Retinal pigment epithelial cell (primary cell): ENCODE measurements around the gene ZDHHC11.
"Not testable (repeated sequence)": the region's sequence is repeated elsewhere in the genome, so short reads cannot be mapped to it uniquely, and the experiment has no call there.

ENCODE experiments used
- DNase-seq: peaks from one replicate; pipeline ENCODE4 v3.0.0-alpha.2; 2010; ENCODE audit warnings: low read depth
- H3K4me3 ChIP-seq: 2 replicates; pipeline ENCODE4 v1.5.1; 2011; ENCODE audit warnings: mild to moderate bottlenecking, low read length, control low read depth, moderate library complexity
- CTCF ChIP-seq: conservative IDR thresholded peaks from 2 replicates; pipeline ENCODE4 v1.5.1; 2011; ENCODE audit warnings: low read depth, low read length, control low read depth, inconsistent platforms

ZDHHC11 gene

GRCh38 chr5:776862-777711 is 73.7 kb downstream of the ZDHHC11 start:
- TF ChIP-seq CTCF, result no peak
- no peak overlapping the region for H3K4me3 ChIP-seq
- DNase-seq, result no peak

- DNase-seq, result no peak
- H3K4me3 ChIP-seq, result no peak overlapping the region
- no peak for TF ChIP-seq CTCF
Measured at GRCh38 chr5:775961-776861, 74.6 kb downstream of the ZDHHC11 start.

GRCh38 chr5:775595-775960 is 75.2 kb downstream of the ZDHHC11 start:
- not testable (repeated sequence) for DNase-seq, H3K4me3 ChIP-seq

- not testable (repeated sequence) for DNase-seq
Measured at GRCh38 chr5:774854-775505, 75.8 kb downstream of the ZDHHC11 start.

DNA sequence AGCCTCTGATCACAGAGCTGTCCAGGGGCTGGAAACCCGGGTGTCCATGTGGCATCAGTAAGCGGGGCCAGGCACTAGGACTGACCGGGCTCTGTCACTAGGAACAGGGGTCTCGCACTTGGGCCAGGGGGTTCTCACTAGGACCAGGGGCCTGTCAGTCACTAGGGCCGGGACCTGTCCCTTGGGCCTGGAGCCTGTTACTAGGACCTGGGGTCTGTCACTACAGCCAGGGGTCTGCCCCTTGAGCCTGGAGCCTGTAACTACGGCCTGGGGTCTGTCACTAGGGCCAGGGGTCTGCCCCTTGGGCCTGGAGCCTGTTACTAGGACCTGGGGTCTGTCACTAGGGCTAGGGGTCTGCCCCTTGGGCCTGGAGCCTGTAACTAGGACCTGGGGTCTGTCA is 76.5 kb downstream of the ZDHHC11 start:
- not testable (repeated sequence) for H3K4me3 ChIP-seq, DNase-seq

More at GRCh38 chr5:774854-775505, 75.8 kb downstream of the ZDHHC11 start:
- H3K4me3 ChIP-seq, result not testable (repeated sequence)

GRCh38 chr5:773517-774264 is 77.1 kb downstream of the ZDHHC11 start:
- TF ChIP-seq CTCF, result no peak
- no peak overlapping the region for H3K4me3 ChIP-seq
- no peak for DNase-seq

- not testable (repeated sequence) for DNase-seq, H3K4me3 ChIP-seq
Measured at GRCh38 chr5:772931-773330, 77.9 kb downstream of the ZDHHC11 start.

- not testable (repeated sequence) for H3K4me3 ChIP-seq, DNase-seq
Measured at GRCh38 chr5:772547-772890, 78.3 kb downstream of the ZDHHC11 start.

DNA sequence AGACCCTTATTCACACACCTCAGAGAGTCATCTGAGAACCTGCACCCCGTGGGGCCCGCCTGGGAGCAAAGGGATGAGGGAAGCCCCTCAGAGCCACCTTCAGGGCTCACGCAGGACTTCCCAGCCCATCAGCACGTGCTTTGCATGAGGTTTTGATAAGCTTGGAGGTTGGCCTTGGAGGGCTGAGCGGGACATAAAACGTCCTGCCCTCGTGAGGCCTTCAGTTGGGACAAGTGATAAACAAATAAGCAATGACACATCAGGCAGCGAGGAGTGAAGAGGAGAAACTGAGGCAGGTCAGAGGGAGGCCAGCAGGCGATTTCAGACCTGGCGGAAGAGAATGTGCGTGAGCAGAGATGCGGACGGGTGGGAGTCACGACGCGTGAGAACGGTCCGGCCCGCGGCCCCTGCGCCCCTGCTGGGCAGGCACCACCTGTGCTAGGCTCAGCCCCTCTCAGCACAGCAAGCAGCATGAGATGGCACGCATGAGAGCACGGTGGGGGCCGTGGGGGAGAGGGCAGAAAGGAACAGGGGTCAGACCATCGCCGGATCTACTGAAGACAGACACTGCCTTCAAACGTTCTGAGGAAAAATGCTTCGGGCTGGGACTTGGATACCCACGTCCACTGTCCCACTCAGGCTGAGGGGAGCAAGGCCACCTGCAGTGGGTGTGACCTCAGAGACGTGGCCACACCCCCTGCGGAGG is 78.8 kb downstream of the ZDHHC11 start:
- H3K4me3 ChIP-seq, DNase-seq: not testable (repeated sequence)

GRCh38 chr5:771087-771781 is 79.6 kb downstream of the ZDHHC11 start:
- not testable (repeated sequence) for H3K4me3 ChIP-seq, DNase-seq

GRCh38 chr5:770585-770984 is 80.2 kb downstream of the ZDHHC11 start:
- H3K4me3 ChIP-seq, DNase-seq: not testable (repeated sequence)

- H3K4me3 ChIP-seq, DNase-seq: not testable (repeated sequence)
Measured at GRCh38 chr5:769485-770145, 81.2 kb downstream of the ZDHHC11 start.
